IMR-90 (cell line): ENCODE measurements around the gene HSD17B4. TPM values are rescaled to one million over a fixed set of nuclear protein-coding genes. Genes with fewer than 3 reads are reported as not detected.
"Not testable (repeated sequence)": the region's sequence is repeated elsewhere in the genome, so short reads cannot be mapped to it uniquely, and the experiment has no call there.

ENCODE experiments used
- ATAC-seq: fragments of 200-7000 bp; cut with Tn5 transposase; 2 replicates; pipeline ENCODE4 v1.9.1; 2020; ENCODE audit warnings: low read depth, mild to moderate bottlenecking, moderate library complexity
- BruUV-seq: library from RNA; stranded (reverse); fragments of 400-500 nt; replicated peaks from 2 replicates; lab custom pipeline; 2021; lab: Mats Ljungman, UMichigan
- CTCF ChIA-PET: fragments of 300-600 bp; formaldehyde crosslinking; extraction: SDS; loops from one replicate; lab custom pipeline; 2021; ENCODE audit warnings: antibody characterized with exemption; lab: Yijun Ruan, JAX
- POLR2A ChIA-PET: fragments of 300-600 bp; sonication (Branson Sonifier 250); formaldehyde crosslinking; loops from one replicate; lab custom pipeline; 2022; ENCODE audit warnings: antibody characterized with exemption; ENCODE audit not compliant: unreplicated experiment; lab: Charles Lee
- DNase-seq: peaks from one replicate; pipeline ENCODE4 v3.0.0; 2013
- H2AFZ ChIP-seq: replicated peaks from 2 replicates; pipeline ENCODE3; 2013; ENCODE audit warnings: low read length, mild to moderate bottlenecking; ENCODE audit not compliant: poor library complexity
- H2AK5ac ChIP-seq: 2 replicates; pipeline ENCODE4 v1.6.1; 2013; ENCODE audit warnings: low read depth, low read length, inconsistent platforms
- H2AK9ac ChIP-seq: replicated peaks from 2 replicates; pipeline ENCODE3; 2013; ENCODE audit warnings: mild to moderate bottlenecking, low read depth, low read length, moderate library complexity; ENCODE audit not compliant: poor library complexity
- H2BK120ac ChIP-seq: 2 replicates; pipeline ENCODE4 v1.6.1; 2013; ENCODE audit warnings: low read depth, low read length, inconsistent platforms
- H2BK15ac ChIP-seq: 3 replicates; pipeline ENCODE4 v1.6.1; 2013; ENCODE audit warnings: low read depth, low read length, inconsistent platforms
- H2BK20ac ChIP-seq: 2 replicates; pipeline ENCODE4 v1.6.1; 2013; ENCODE audit warnings: low read depth, mild to moderate bottlenecking, inconsistent platforms, low read length, moderate library complexity
- H2BK5ac ChIP-seq: 2 replicates; pipeline ENCODE4 v1.6.1; 2013; ENCODE audit warnings: mild to moderate bottlenecking, low read depth, low read length, inconsistent platforms; ENCODE audit not compliant: poor library complexity, severe bottlenecking
- H3K14ac ChIP-seq: replicated peaks from 2 replicates; pipeline ENCODE4 v1.6.1; 2013; ENCODE audit warnings: low read depth, low read length, inconsistent platforms
- H3K18ac ChIP-seq: 2 replicates; pipeline ENCODE4 v1.6.1; 2013; ENCODE audit warnings: low read depth, low read length, control low read depth
- H3K23ac ChIP-seq: 2 replicates; pipeline ENCODE4 v1.6.1; 2013; ENCODE audit warnings: low read depth, low read length, inconsistent platforms
- H3K27ac ChIP-seq: 2 replicates; pipeline ENCODE4 v1.5.1; 2013; ENCODE audit warnings: mild to moderate bottlenecking, control low read depth, low read length; ENCODE audit not compliant: insufficient read depth
- H3K27me3 ChIP-seq: 2 replicates; pipeline ENCODE4 v1.6.1; 2013; ENCODE audit warnings: low read length; ENCODE audit not compliant: control insufficient read depth, insufficient read depth
- H3K36me3 ChIP-seq: 2 replicates; pipeline ENCODE4 v1.6.1; 2013; ENCODE audit warnings: low read length, mixed read lengths; ENCODE audit not compliant: control insufficient read depth, insufficient read depth
- H3K4ac ChIP-seq: 2 replicates; pipeline ENCODE4 v1.6.1; 2013; ENCODE audit warnings: low read depth, low read length, inconsistent platforms
- H3K4me1 ChIP-seq: 2 replicates; pipeline ENCODE4 v1.6.1; 2013; ENCODE audit warnings: low read length, mixed read lengths; ENCODE audit not compliant: control insufficient read depth, insufficient read depth
- H3K4me2 ChIP-seq: 2 replicates; pipeline ENCODE4 v1.6.1; 2013; ENCODE audit warnings: low read depth, mild to moderate bottlenecking, control low read depth, low read length, moderate library complexity
- H3K4me3 ChIP-seq: 2 replicates; pipeline ENCODE4 v1.5.1; 2013; ENCODE audit warnings: low read depth, mild to moderate bottlenecking, control low read depth, low read length, moderate library complexity; ENCODE audit not compliant: insufficient read depth
- H3K56ac ChIP-seq: 2 replicates; pipeline ENCODE4 v1.6.1; 2013; ENCODE audit warnings: low read length, inconsistent platforms; ENCODE audit not compliant: insufficient read depth; ENCODE audit errors: extremely low read depth
- H3K79me1 ChIP-seq, 2 experiments: 2 replicates each; pipeline ENCODE4 v1.6.1; 2013; ENCODE audit warnings: low read length in 2 of 2, inconsistent platforms in 1 of 2, low read depth in 1 of 2
- H3K9ac ChIP-seq: 2 replicates; pipeline ENCODE4 v1.6.1; 2013; ENCODE audit warnings: low read depth, low read length, control low read depth
- H3K9me1 ChIP-seq: 2 replicates; pipeline ENCODE4 v1.6.1; 2013; ENCODE audit warnings: low read length, inconsistent platforms; ENCODE audit not compliant: insufficient read depth
- H3K9me3 ChIP-seq: 2 replicates; pipeline ENCODE4 v1.6.1; 2013; ENCODE audit warnings: low read length; ENCODE audit not compliant: control insufficient read depth, insufficient read depth
- H4K20me1 ChIP-seq: 2 replicates; pipeline ENCODE4 v1.6.1; 2013; ENCODE audit warnings: low read length, inconsistent platforms; ENCODE audit not compliant: insufficient read depth
- H4K5ac ChIP-seq: 2 replicates; pipeline ENCODE4 v1.6.1; 2013; ENCODE audit warnings: mild to moderate bottlenecking, low read depth, low read length, control low read depth
- H4K8ac ChIP-seq, 2 experiments: 2 replicates each; pipeline ENCODE4 v1.6.1; 2013; ENCODE audit warnings: low read depth in 2 of 2, low read length in 2 of 2, control low read depth in 1 of 2, inconsistent platforms in 1 of 2
- H4K91ac ChIP-seq: 2 replicates; pipeline ENCODE4 v1.6.1; 2013; ENCODE audit warnings: low read depth, low read length, inconsistent platforms; ENCODE audit not compliant: insufficient read depth
- WGBS, 2 experiments: methylation state at CpG; one replicate each; pipeline versions ENCODE4 v1.1.5 to v1.1.7; 2013; ENCODE audit warnings: missing lambda C conversion rate in 2 of 2; ENCODE audit not compliant: insufficient read length in 1 of 2; ENCODE audit errors: extremely low coverage in 2 of 2; 5-methylcytosine and 5-hydroxymethylcytosine counted together
- dilution Hi-C: fragments of 300-500 bp; cut with HindIII; formaldehyde crosslinking; loops from one replicate; pipeline ENCODE4 v1.14.3; 2018; ENCODE audit warnings: low sequenced_read_pairs; ENCODE audit not compliant: unreplicated experiment
- in situ Hi-C: fragments of 300-500 bp; cut with MboI; formaldehyde crosslinking; loops from 3 replicates; pipeline ENCODE4 v1.14.3; 2019; ENCODE audit warnings: low sequenced_read_pairs, inconsistent platforms, mixed read lengths
- intact Hi-C: fragments of 100-400 bp; cut with micrococcal nuclease; formaldehyde crosslinking; loops from 2 replicates; pipeline ENCODE4 v1.10.0; 2022
- polyA plus RNA-seq, 3 experiments: library from polyadenylated mRNA; depleted of rRNA; stranded (reverse); fragments of >200 nt; gene quantifications; 2 replicates each; pipeline ENCODE4 v1.2.3, GENCODE V29; 2012; ENCODE audit warnings: low replicate concordance in 1 of 3
- total RNA-seq: library from RNA; depleted of rRNA; stranded (reverse); fragments of >200 nt; gene quantifications from 2 replicates; pipeline ENCODE4 v1.2.3, GENCODE V29; 2012

The HSD17B4 gene
- total and polyA plus RNA-seq, 2 of the 4 experiments (the other 2 are of a cell fraction): 95.1 to 154 TPM

GRCh38 chr5:119450627-119451026, 1.7 kb upstream of the HSD17B4 start:
- H3K4me1 ChIP-seq, H3K9me3 ChIP-seq, H4K20me1 ChIP-seq, H4K91ac ChIP-seq, H2BK15ac ChIP-seq, H3K9me1 ChIP-seq, H3K9ac ChIP-seq, BruUV-seq, H3K27me3 ChIP-seq, H2BK5ac ChIP-seq, H3K56ac ChIP-seq, ATAC-seq, DNase-seq, dilution Hi-C loops, H3K14ac ChIP-seq, H3K27ac ChIP-seq, H3K23ac ChIP-seq, H2AFZ ChIP-seq, H3K4ac ChIP-seq, POLR2A ChIA-PET, H4K8ac ChIP-seq, H3K4me2 ChIP-seq, H2BK20ac ChIP-seq, CTCF ChIA-PET, H3K36me3 ChIP-seq, H4K5ac ChIP-seq, H2AK5ac ChIP-seq, H2BK120ac ChIP-seq, intact Hi-C loops, in situ Hi-C loops, H3K18ac ChIP-seq, H3K4me3 ChIP-seq, H2AK9ac ChIP-seq: not testable (repeated sequence)
- no CpG with 5 or more reads among the region's 4 CpGs for WGBS, 2 experiments
- peaks cover 6 to 19% of the 10 kb centered on the region in 2 experiments; a peak in 3 of 4 replicates for H3K79me1 ChIP-seq
